Osteoblast (primary cell): Measurements from ENCODE around the gene CX3CL1. TPM values are rescaled to one million over a fixed set of nuclear protein-coding genes. Genes with fewer than 3 reads are reported as not detected.

ENCODE experiments used
- DNase-seq: peaks from one replicate; pipeline ENCODE4 v3.0.0; 2011; ENCODE audit warnings: low spot score, mixed read lengths; ENCODE audit not compliant: insufficient read length; ENCODE audit errors: missing footprints
- H2AFZ ChIP-seq: 2 replicates; pipeline ENCODE4 v1.6.0; 2011; ENCODE audit warnings: mild to moderate bottlenecking, low read length
- H3K27ac ChIP-seq: 2 replicates; pipeline ENCODE4 v1.5.1; 2011; ENCODE audit warnings: mild to moderate bottlenecking, low read depth, low read length, moderate library complexity
- H3K27me3 ChIP-seq: 2 replicates; pipeline ENCODE4 v1.6.0; 2012; ENCODE audit warnings: mild to moderate bottlenecking, control low read depth, inconsistent platforms, low read length, moderate library complexity; ENCODE audit not compliant: insufficient read depth
- H3K36me3 ChIP-seq: 2 replicates; pipeline ENCODE4 v1.5.1; 2011; ENCODE audit warnings: mild to moderate bottlenecking, low read length, control low read depth, moderate library complexity; ENCODE audit not compliant: insufficient read depth
- H3K4me1 ChIP-seq: 2 replicates; pipeline ENCODE4 v1.5.1; 2011; ENCODE audit warnings: mild to moderate bottlenecking, low read length, control low read depth, moderate library complexity; ENCODE audit not compliant: insufficient read depth
- H3K4me2 ChIP-seq: 2 replicates; pipeline ENCODE4 v1.6.0; 2011; ENCODE audit warnings: mild to moderate bottlenecking, low read length; ENCODE audit not compliant: insufficient read depth
- H3K4me3 ChIP-seq: fragments of 200-600 bp; sonication (generic); 3 replicates; pipeline ENCODE4 v1.5.1; 2012; ENCODE audit warnings: mild to moderate bottlenecking, low read length, inconsistent platforms; ENCODE audit not compliant: insufficient read depth
- H3K79me2 ChIP-seq: 2 replicates; pipeline ENCODE4 v1.6.0; 2012; ENCODE audit warnings: mild to moderate bottlenecking, low read length, control low read depth, inconsistent platforms; ENCODE audit not compliant: insufficient read depth
- H3K9me3 ChIP-seq: 2 replicates; pipeline ENCODE4 v1.5.1; 2011; ENCODE audit warnings: low read depth, low read length, control low read depth
- H4K20me1 ChIP-seq: 2 replicates; pipeline ENCODE4 v1.6.0; 2012; ENCODE audit warnings: mild to moderate bottlenecking, low read length, control low read depth; ENCODE audit not compliant: insufficient read depth
- total RNA-seq: library from RNA; depleted of rRNA; stranded (reverse); fragments of >200 nt; gene quantifications from 2 replicates; pipeline ENCODE4 v1.2.3, GENCODE V29; 2012
- TF ChIP-seq, protein P1 (sequence below): IDR thresholded peaks from 2 replicates; pipeline ENCODE4 v1.5.1; 2011; ENCODE audit warnings: mild to moderate bottlenecking, low read depth, low read length, moderate library complexity; ENCODE audit errors: extremely low read depth

CX3CL1 gene
- total RNA-seq, 1 donor = not detected

DNA sequence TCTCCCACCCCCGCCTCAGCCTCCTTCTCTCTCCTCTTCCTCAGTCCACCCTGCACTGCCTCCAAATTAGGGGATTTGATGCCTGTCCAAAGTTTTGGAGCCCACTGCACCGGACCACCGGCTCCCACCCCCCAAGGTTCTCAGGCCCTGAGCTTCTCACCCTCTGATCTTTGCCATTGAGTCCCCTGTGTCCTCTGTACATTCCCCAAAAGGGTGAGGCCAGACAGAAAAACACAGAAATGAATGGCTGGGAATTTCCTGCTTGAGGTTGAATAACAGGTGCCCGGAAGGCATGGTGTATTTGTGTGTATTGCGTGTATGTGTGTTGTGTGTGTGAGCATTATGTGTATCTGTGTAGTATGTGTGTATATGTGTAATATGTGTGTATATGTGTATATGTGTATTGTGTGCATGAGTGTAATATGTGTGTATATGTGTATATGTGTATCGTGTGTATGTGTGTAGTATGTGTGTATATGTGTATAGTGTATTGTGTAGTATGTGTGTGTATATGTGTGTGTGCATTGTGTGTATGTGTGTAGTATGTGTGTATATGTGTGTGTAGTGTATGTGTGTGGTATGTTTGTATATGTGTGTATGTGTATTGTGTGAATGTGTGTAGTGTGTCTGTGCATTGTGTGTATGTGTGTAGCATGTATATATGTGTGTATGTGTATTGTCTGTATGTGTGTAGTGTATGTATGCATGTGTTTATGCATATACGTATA lies 16.2 kb downstream of the CX3CL1 start:
- no peaks in the 10 kb centered on the region for H3K9me3 ChIP-seq
- no peaks in the 10 kb centered on the region for H3K36me3 ChIP-seq
- H4K20me1 ChIP-seq = no peaks in the 10 kb centered on the region
- H3K4me2 ChIP-seq = no peak overlapping the region
- no peak overlapping the region for H3K4me3 ChIP-seq
- peaks cover 12% of the 10 kb centered on the region for H3K27me3 ChIP-seq
- H2AFZ ChIP-seq = no peak overlapping the region
- no peaks in the 10 kb centered on the region for H3K79me2 ChIP-seq
- H3K27ac ChIP-seq = no peak overlapping the region
- H3K4me1 ChIP-seq = no peaks in the 10 kb centered on the region
- DNase-seq = no peak
- TF ChIP-seq, protein P1, sequence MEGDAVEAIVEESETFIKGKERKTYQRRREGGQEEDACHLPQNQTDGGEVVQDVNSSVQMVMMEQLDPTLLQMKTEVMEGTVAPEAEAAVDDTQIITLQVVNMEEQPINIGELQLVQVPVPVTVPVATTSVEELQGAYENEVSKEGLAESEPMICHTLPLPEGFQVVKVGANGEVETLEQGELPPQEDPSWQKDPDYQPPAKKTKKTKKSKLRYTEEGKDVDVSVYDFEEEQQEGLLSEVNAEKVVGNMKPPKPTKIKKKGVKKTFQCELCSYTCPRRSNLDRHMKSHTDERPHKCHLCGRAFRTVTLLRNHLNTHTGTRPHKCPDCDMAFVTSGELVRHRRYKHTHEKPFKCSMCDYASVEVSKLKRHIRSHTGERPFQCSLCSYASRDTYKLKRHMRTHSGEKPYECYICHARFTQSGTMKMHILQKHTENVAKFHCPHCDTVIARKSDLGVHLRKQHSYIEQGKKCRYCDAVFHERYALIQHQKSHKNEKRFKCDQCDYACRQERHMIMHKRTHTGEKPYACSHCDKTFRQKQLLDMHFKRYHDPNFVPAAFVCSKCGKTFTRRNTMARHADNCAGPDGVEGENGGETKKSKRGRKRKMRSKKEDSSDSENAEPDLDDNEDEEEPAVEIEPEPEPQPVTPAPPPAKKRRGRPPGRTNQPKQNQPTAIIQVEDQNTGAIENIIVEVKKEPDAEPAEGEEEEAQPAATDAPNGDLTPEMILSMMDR = no peak

- TF ChIP-seq, protein P1 = no peak
- no peak overlapping the region for H2AFZ ChIP-seq
- no peaks in the 10 kb centered on the region for H3K4me1 ChIP-seq
- no peak overlapping the region for H3K4me2 ChIP-seq
- no peaks in the 10 kb centered on the region for H3K9me3 ChIP-seq
- H4K20me1 ChIP-seq = no peaks in the 10 kb centered on the region
- no peak overlapping the region for H3K4me3 ChIP-seq
- H3K79me2 ChIP-seq = no peaks in the 10 kb centered on the region
- DNase-seq = no peak
- no peak overlapping the region for H3K27ac ChIP-seq
- no peaks in the 10 kb centered on the region for H3K36me3 ChIP-seq
- peaks cover 14% of the 10 kb centered on the region for H3K27me3 ChIP-seq
These were observed 16.8 kb downstream of the CX3CL1 start for GRCh38 chr16:57389087-57389468.

DNA sequence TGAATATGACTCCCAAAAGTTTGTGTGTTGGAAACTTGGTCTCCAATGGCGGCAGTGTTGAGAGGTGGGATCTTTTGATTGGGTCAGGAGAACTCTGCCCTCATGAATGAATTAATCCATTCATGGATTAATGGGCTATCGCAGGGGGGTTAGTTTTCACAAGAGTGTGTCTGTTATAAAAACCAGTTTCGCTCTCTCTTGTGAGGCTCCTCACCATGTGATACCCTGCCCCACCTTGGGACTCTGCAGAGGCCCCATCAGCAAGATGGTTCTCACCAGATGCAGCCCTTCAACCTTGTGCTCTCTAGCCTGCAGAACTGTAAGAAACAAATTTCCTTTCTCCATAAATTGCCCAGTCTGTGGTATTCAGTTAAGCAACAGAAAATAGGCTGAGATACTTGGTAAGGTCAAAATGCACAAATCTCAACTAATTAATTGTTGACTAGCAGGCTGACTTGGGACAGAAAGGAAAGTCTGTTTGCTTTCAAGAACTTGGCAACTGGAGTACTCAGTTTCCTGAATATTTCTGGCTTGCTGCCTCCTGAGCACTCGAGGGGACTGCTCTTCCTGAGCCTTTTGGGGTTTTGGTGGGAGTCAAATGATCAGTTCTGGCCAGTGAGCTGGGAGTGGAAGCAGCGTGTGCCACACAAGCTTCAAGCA lies 18.5 kb downstream of the CX3CL1 start:
- no peak overlapping the region for H3K4me2 ChIP-seq
- H3K4me1 ChIP-seq = no peaks in the 10 kb centered on the region
- no peak overlapping the region for H3K4me3 ChIP-seq
- H3K9me3 ChIP-seq = no peaks in the 10 kb centered on the region
- peaks cover 11% of the 10 kb centered on the region for H3K27me3 ChIP-seq
- DNase-seq = no peak
- H2AFZ ChIP-seq = no peak overlapping the region
- H3K36me3 ChIP-seq = no peaks in the 10 kb centered on the region
- no peaks in the 10 kb centered on the region for H3K79me2 ChIP-seq
- no peak overlapping the region for H3K27ac ChIP-seq
- H4K20me1 ChIP-seq = no peaks in the 10 kb centered on the region
- TF ChIP-seq, protein P1 = no peak

DNA sequence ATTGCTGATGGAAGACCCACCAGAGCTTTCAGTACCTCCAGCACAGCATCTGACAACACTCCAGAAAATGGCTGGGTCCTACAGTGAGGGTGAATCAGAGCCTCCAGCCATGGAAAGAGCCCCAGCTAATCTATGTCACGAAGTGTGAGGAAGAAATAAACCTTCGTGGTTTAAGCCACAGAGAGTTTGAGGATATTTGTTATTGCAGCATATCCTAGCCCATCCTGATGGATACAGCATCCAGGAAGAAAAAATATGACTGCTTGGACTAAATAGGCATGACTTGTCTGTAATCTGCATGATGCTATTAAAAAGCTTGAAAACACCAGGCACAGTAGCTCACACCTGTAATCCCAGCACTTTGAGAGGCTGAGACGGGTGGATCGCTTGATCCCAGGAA lies 19.0 kb downstream of the CX3CL1 start:
- H3K4me1 ChIP-seq = no peaks in the 10 kb centered on the region
- no peaks in the 10 kb centered on the region for H3K36me3 ChIP-seq
- no peak for DNase-seq
- no peak overlapping the region for H3K4me3 ChIP-seq
- peaks cover 10% of the 10 kb centered on the region for H3K27me3 ChIP-seq
- H3K9me3 ChIP-seq = no peaks in the 10 kb centered on the region
- no peak overlapping the region for H2AFZ ChIP-seq
- H3K27ac ChIP-seq = no peak overlapping the region
- no peaks in the 10 kb centered on the region for H4K20me1 ChIP-seq
- TF ChIP-seq, protein P1 = no peak
- H3K79me2 ChIP-seq = no peaks in the 10 kb centered on the region
- H3K4me2 ChIP-seq = no peak overlapping the region
